H1 (cell line): Measurements from ENCODE around the gene KIAA1614. TPM values are rescaled to one million over a fixed set of nuclear protein-coding genes. Genes with fewer than 3 reads are reported as not detected.
A peak's percentile ranks its signal among the peaks of the same experiment; 100 is the strongest.

ENCODE experiments used
- CTCF ChIA-PET: fragments of 300-600 bp; sonication (Branson Sonifier 250); formaldehyde crosslinking; loops from one replicate; lab custom pipeline; 2021; ENCODE audit not compliant: partially characterized antibody; lab: Charles Lee
- POLR2A ChIA-PET: fragments of 300-600 bp; sonication (Branson Sonifier 250); formaldehyde crosslinking; loops from one replicate; lab custom pipeline; 2021; ENCODE audit warnings: inconsistent platforms; ENCODE audit not compliant: partially characterized antibody; lab: Charles Lee
- DNase-seq, 2 experiments: peaks; one replicate each; pipeline versions ENCODE4 v3.0.0 to v3.0.0-alpha.2; 2010 to 2022; ENCODE audit warnings: low spot score in 2 of 2, low read depth in 1 of 2, mixed read lengths in 1 of 2
- FAIRE-seq: peaks from 2 replicates; lab custom pipeline; 2011; peaks lifted over from hg19 to GRCh38; lab: Jason Lieb, UNC
- H2AFZ ChIP-seq: 2 replicates; pipeline ENCODE4 v1.8.1; 2012; ENCODE audit warnings: low read length, inconsistent platforms
- H2AK5ac ChIP-seq: 2 replicates; pipeline ENCODE4 v1.6.1; 2013; ENCODE audit warnings: low read depth, low read length
- H2BK120ac ChIP-seq: replicated peaks from 2 replicates; pipeline ENCODE3; 2013; ENCODE audit warnings: low read depth, low read length, inconsistent platforms
- H2BK12ac ChIP-seq: 2 replicates; pipeline ENCODE4 v1.6.1; 2013; ENCODE audit warnings: low read depth, low read length
- H2BK15ac ChIP-seq: 2 replicates; pipeline ENCODE4 v1.6.1; 2013; ENCODE audit warnings: low read length
- H2BK20ac ChIP-seq: 2 replicates; pipeline ENCODE4 v1.6.1; 2013; ENCODE audit warnings: low read length
- H2BK5ac ChIP-seq: 2 replicates; pipeline ENCODE4 v1.6.1; 2013; ENCODE audit warnings: low read depth, low read length
- H3K14ac ChIP-seq: 2 replicates; pipeline ENCODE4 v1.6.1; 2013; ENCODE audit warnings: inconsistent platforms; ENCODE audit not compliant: insufficient read length
- H3K18ac ChIP-seq: 2 replicates; pipeline ENCODE4 v1.6.1; 2013; ENCODE audit warnings: low read length; ENCODE audit errors: extremely low read depth
- H3K23ac ChIP-seq: 2 replicates; pipeline ENCODE4 v1.6.1; 2013; ENCODE audit warnings: inconsistent platforms; ENCODE audit not compliant: insufficient read length
- H3K23me2 ChIP-seq: 2 replicates; pipeline ENCODE4 v1.6.1; 2013; ENCODE audit warnings: low read depth, low read length
- H3K27ac ChIP-seq: 2 replicates; pipeline ENCODE4 v1.6.1; 2011; ENCODE audit warnings: low read depth, low read length, inconsistent platforms
- H3K27me3 ChIP-seq, 4 experiments: replicated peaks in 1 of 4; 1 replicate in 1 of 4; 2 replicates in 3 of 4; pipeline versions ENCODE4 v1.6.1 to v1.8.1; 2011 to 2013; ENCODE audit warnings: low read length in 3 of 4, mild to moderate bottlenecking in 3 of 4, inconsistent platforms in 2 of 4, mixed read lengths in 2 of 4, moderate library complexity in 1 of 4; ENCODE audit not compliant: control insufficient read depth in 3 of 4, insufficient read depth in 3 of 4; ENCODE audit errors: extremely low read depth in 1 of 4
- H3K36me3 ChIP-seq, 4 experiments: 2 replicates each; pipeline versions ENCODE4 v1.6.1 to v1.8.1; 2011 to 2013; ENCODE audit warnings: mild to moderate bottlenecking in 4 of 4, low read length in 3 of 4, moderate library complexity in 2 of 4, control low read depth in 1 of 4, inconsistent platforms in 1 of 4; ENCODE audit not compliant: insufficient read depth in 4 of 4, control insufficient read depth in 2 of 4
- H3K4ac ChIP-seq: replicated peaks from 2 replicates; pipeline ENCODE3; 2013; ENCODE audit warnings: low read length, low read depth, mixed read lengths, inconsistent platforms; ENCODE audit not compliant: insufficient read length
- H3K4me1 ChIP-seq, 4 experiments: replicated peaks in 1 of 4; 1 replicate in 1 of 4; 2 replicates in 3 of 4; pipeline versions ENCODE4 v1.6.1 to v1.8.1; 2011 to 2013; ENCODE audit warnings: low read length in 3 of 4, inconsistent platforms in 2 of 4, mixed read lengths in 1 of 4; ENCODE audit not compliant: insufficient read depth in 4 of 4, control insufficient read depth in 3 of 4
- H3K4me2 ChIP-seq, 2 experiments: 2 replicates each; pipeline versions ENCODE4 v1.6.1 to v1.8.1; 2011 to 2013; ENCODE audit warnings: low read depth in 2 of 2, low read length in 2 of 2, control low read depth in 1 of 2, inconsistent platforms in 1 of 2, mild to moderate bottlenecking in 1 of 2; ENCODE audit not compliant: insufficient read depth in 1 of 2
- H3K4me3 ChIP-seq, 4 experiments: fragments of 200-600, 300-600 bp in 1 of 4; sonication (generic), shearing (Covaris generic), sonication (Bioruptor Twin) in 1 of 4; 2 replicates each; pipeline versions ENCODE4 v1.5.1 to v1.8.1; 2011 to 2016; ENCODE audit warnings: low read length in 4 of 4, low read depth in 3 of 4, control low read depth in 2 of 4, inconsistent platforms in 2 of 4, mild to moderate bottlenecking in 2 of 4, mixed read lengths in 1 of 4, moderate library complexity in 1 of 4; ENCODE audit not compliant: insufficient read depth in 2 of 4; ENCODE audit errors: extremely low read depth in 1 of 4
- H3K56ac ChIP-seq: replicated peaks from 2 replicates; pipeline ENCODE3; 2013; ENCODE audit warnings: low read depth, mild to moderate bottlenecking, mixed read lengths, low read length, inconsistent platforms; ENCODE audit not compliant: insufficient read length
- H3K79me1 ChIP-seq: 2 replicates; pipeline ENCODE4 v1.6.1; 2013; ENCODE audit warnings: low read depth, low read length, control low read depth
- H3K79me2 ChIP-seq, 2 experiments: 2 replicates each; pipeline versions ENCODE4 v1.6.1 to v1.8.1; 2012 to 2013; ENCODE audit warnings: low read length in 2 of 2, mild to moderate bottlenecking in 2 of 2, inconsistent platforms in 1 of 2; ENCODE audit not compliant: insufficient read depth in 2 of 2, control insufficient read depth in 1 of 2
- H3K9ac ChIP-seq, 4 experiments: replicated peaks in 1 of 4; 1 replicate in 1 of 4; 2 replicates in 3 of 4; pipeline versions ENCODE4 v1.6.1 to v1.8.1; 2011 to 2013; ENCODE audit warnings: low read depth in 3 of 4, low read length in 3 of 4, control low read depth in 2 of 4, mild to moderate bottlenecking in 2 of 4, moderate library complexity in 2 of 4, inconsistent platforms in 1 of 4; ENCODE audit errors: extremely low read depth in 1 of 4
- H3K9me3 ChIP-seq, 2 experiments: 2 replicates each; pipeline versions ENCODE4 v1.6.1 to v1.8.1; 2012 to 2013; ENCODE audit warnings: mild to moderate bottlenecking in 2 of 2, moderate library complexity in 2 of 2, control low read depth in 1 of 2, inconsistent platforms in 1 of 2, low read depth in 1 of 2, low read length in 1 of 2, mixed read lengths in 1 of 2; ENCODE audit not compliant: insufficient read depth in 2 of 2
- H4K20me1 ChIP-seq, 2 experiments: replicated peaks in 1 of 2; 2 replicates each; pipeline versions ENCODE3 to v1.8.1; 2011 to 2013; ENCODE audit warnings: inconsistent platforms in 2 of 2, low read length in 2 of 2, mild to moderate bottlenecking in 1 of 2; ENCODE audit not compliant: insufficient read depth in 2 of 2, control insufficient read depth in 1 of 2
- H4K5ac ChIP-seq: 2 replicates; pipeline ENCODE4 v1.6.1; 2013; ENCODE audit warnings: low read length, low read depth, mixed read lengths, inconsistent platforms; ENCODE audit not compliant: insufficient read length
- H4K8ac ChIP-seq: 2 replicates; pipeline ENCODE4 v1.8.0; 2013; ENCODE audit warnings: mild to moderate bottlenecking, moderate library complexity, low read length, inconsistent platforms; ENCODE audit not compliant: insufficient read depth; ENCODE audit errors: extremely low read depth
- H4K91ac ChIP-seq: replicated peaks from 2 replicates; pipeline ENCODE3; 2013; ENCODE audit warnings: low read length, mixed read lengths, inconsistent platforms; ENCODE audit not compliant: insufficient read length
- CBX5 ChIP-seq: fragments of 300-800, 300-1000 bp; sonication (generic); IDR thresholded peaks from 2 replicates; pipeline ENCODE4 v1.7.1; 2016; ENCODE audit warnings: antibody characterized with exemption, low read length, low read depth
- HDAC6 ChIP-seq: IDR thresholded peaks from one replicate; pipeline ENCODE4 v1.7.1; 2012; ENCODE audit warnings: low read depth, mild to moderate bottlenecking, inconsistent platforms, low read length, moderate library complexity
- JUND ChIP-seq: IDR thresholded peaks from 2 replicates; pipeline ENCODE4 v1.6.1; 2011; ENCODE audit warnings: mild to moderate bottlenecking, improper control_type of control experiment, low read length
- POLR2A ChIP-seq, 2 experiments: IDR thresholded peaks; 1 replicate in 1 of 2; 2 replicates in 1 of 2; pipeline ENCODE4 v1.6.1; 2011; ENCODE audit warnings: low read depth in 2 of 2, low read length in 2 of 2, mild to moderate bottlenecking in 2 of 2; ENCODE audit errors: control extremely low read depth in 1 of 2
- RAD21 ChIP-seq, 2 experiments: IDR thresholded peaks in 1 of 2; conservative IDR thresholded peaks in 1 of 2; 2 replicates each; pipeline ENCODE4 v1.6.1; 2011; ENCODE audit warnings: low read depth in 2 of 2, low read length in 2 of 2, improper control_type of control experiment in 1 of 2, inconsistent platforms in 1 of 2, mild to moderate bottlenecking in 1 of 2, moderate library complexity in 1 of 2
- RXRA ChIP-seq: IDR thresholded peaks from 2 replicates; pipeline ENCODE4 v1.6.1; 2011; ENCODE audit warnings: low read depth, mild to moderate bottlenecking, low read length, moderate library complexity; ENCODE audit not compliant: insufficient read depth
- TAF1 ChIP-seq: IDR thresholded peaks from 2 replicates; pipeline ENCODE4 v1.6.1; 2011; ENCODE audit warnings: mild to moderate bottlenecking, low read depth, low read length
- TEAD4 ChIP-seq: IDR thresholded peaks from 2 replicates; pipeline ENCODE4 v1.6.1; 2012; ENCODE audit warnings: low read depth, low read length, inconsistent platforms, mixed read lengths
- ZNF274 ChIP-seq: IDR thresholded peaks from 2 replicates; pipeline ENCODE4 v1.7.0; 2012; ENCODE audit warnings: low read length, borderline replicate concordance; ENCODE audit errors: extremely low read depth
- polyA plus RNA-seq, 7 experiments: library from polyadenylated mRNA; depleted of rRNA in 3 of 7; stranded (reverse) in 5 of 7; unstranded in 2 of 7; fragments of >200 nt in 5 of 7; fragments of 200-250 nt in 2 of 7; gene quantifications; 1 replicate in 5 of 7; 2 replicates in 1 of 7; 4 replicates in 1 of 7; pipeline versions ENCODE4 v1.2.1 to v1.2.3, GENCODE V29; 2011 to 2013; ENCODE audit warnings: missing spikeins in 2 of 7, mixed read lengths in 2 of 7
- total RNA-seq: library from RNA; stranded (reverse); fragmentation: NEBNext Ultra II Directional; extraction: Animal tissue kit (Norgen Biotek cat#: 25700); gene quantifications from 2 replicates; pipeline ENCODE4 v1.2.1, GENCODE V29; 2021
- TF ChIP-seq, protein P1 (sequence below), 3 experiments: IDR thresholded peaks; 1 replicate in 2 of 3; 2 replicates in 1 of 3; pipeline versions ENCODE4 v1.5.1 to v1.6.1; 2011; ENCODE audit warnings: low read length in 3 of 3, mild to moderate bottlenecking in 3 of 3, inconsistent platforms in 2 of 3, low read depth in 1 of 3, moderate library complexity in 1 of 3; ENCODE audit not compliant: insufficient read depth in 1 of 3; ENCODE audit errors: control extremely low read depth in 1 of 3
- TF ChIP-seq, protein P2 (sequence below): IDR thresholded peaks from 2 replicates; pipeline ENCODE4 v1.6.1; 2012; ENCODE audit warnings: inconsistent platforms
- TF ChIP-seq, protein P3 (sequence below): IDR thresholded peaks from 2 replicates; pipeline ENCODE4 v1.6.1; 2012; ENCODE audit warnings: inconsistent platforms

Gene KIAA1614
- total and polyA plus RNA-seq, 2 of the 8 experiments (the other 6 are each of a cell fraction or from before 2014, with no cell fraction given): 1.3 to 3.1 TPM

DNA sequence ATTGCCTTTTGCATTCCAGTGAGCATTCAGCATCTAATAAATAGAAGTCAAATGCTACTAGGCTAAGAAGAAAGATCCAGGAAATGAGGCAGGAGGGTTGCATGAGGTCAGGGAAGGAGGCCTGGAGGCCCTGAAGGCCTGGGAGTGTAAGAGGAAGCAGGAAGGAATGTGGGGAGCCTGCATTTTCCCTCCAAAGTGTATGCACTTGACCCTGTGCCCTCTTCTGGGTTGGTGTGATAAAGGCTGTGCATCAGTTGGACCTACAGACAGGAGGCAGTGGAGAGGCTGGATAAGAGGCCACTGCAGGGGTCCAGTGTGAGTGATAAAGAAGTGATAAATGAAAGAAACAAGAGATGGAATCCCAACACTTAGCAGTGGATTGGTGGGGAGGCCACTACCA is 20.4 kb downstream of the KIAA1614 start:
- Histone ChIP-seq H2BK20ac (no peak overlapping the region), H3K23me2 (no peaks in the 10 kb centered on the region), H3K79me1 (no peaks in the 10 kb centered on the region), H2BK15ac (no peak overlapping the region), H3K56ac (no peak overlapping the region), H3K4ac (no peak overlapping the region), H3K4me2 (no peak overlapping the region), H2AK5ac (no peak overlapping the region), H3K9ac (no peak overlapping the region), H4K20me1 (peaks cover 0 to 4% of the 10 kb centered on the region in 2 experiments), H3K4me1 (peaks cover 0 to 9% (median 6%) of the 10 kb centered on the region in 4 experiments; a peak in 3 of 7 replicates), H3K23ac (no peak overlapping the region), H3K27ac (no peak overlapping the region), H3K27me3 (no peaks in the 10 kb centered on the region), H2BK5ac (no peak overlapping the region), H2BK12ac (no peak overlapping the region), H3K9me3 (no peaks in the 10 kb centered on the region), H3K14ac (no peak overlapping the region), H4K5ac (no peak overlapping the region), H2AFZ (no peak overlapping the region), H2BK120ac (no peak overlapping the region), H4K8ac (no peak overlapping the region), H3K18ac (no peak overlapping the region), H3K4me3 (no peak overlapping the region), H4K91ac (no peak overlapping the region), H3K36me3 (peaks cover 0 to 3% (median under 1%) of the 10 kb centered on the region in 4 experiments; a peak in 1 of 8 replicates), H3K79me2 (no peaks in the 10 kb centered on the region)
- ChIA-PET POLR2A (no interaction called here), CTCF (no interaction called here)
- FAIRE-seq (no peak), DNase-seq (no peak)
- TF ChIP-seq CBX5 (no peak), RAD21 (IDR thresholded peaks at IDR 0.05 in 1 of 2, conservative IDR thresholded peaks at IDR 0.05 in 1 of 2; ENCODE audit: low read depth in 2 of 2, low read length in 2 of 2) (peak in 1 of 2 experiments; percentile 27; a peak in 1 of 4 replicates), TAF1 (no peak), ZNF274 (no peak), RXRA (no peak), HDAC6 (no peak), POLR2A (IDR thresholded peaks at IDR 0.05; ENCODE audit: control extremely low read depth in 1 of 2, low read depth in 2 of 2, low read length in 2 of 2) (no peak), JUND (no peak), TEAD4 (peak; percentile 10; the same call in 1 of the 2 replicates)
- TF ChIP-seq, protein P1, sequence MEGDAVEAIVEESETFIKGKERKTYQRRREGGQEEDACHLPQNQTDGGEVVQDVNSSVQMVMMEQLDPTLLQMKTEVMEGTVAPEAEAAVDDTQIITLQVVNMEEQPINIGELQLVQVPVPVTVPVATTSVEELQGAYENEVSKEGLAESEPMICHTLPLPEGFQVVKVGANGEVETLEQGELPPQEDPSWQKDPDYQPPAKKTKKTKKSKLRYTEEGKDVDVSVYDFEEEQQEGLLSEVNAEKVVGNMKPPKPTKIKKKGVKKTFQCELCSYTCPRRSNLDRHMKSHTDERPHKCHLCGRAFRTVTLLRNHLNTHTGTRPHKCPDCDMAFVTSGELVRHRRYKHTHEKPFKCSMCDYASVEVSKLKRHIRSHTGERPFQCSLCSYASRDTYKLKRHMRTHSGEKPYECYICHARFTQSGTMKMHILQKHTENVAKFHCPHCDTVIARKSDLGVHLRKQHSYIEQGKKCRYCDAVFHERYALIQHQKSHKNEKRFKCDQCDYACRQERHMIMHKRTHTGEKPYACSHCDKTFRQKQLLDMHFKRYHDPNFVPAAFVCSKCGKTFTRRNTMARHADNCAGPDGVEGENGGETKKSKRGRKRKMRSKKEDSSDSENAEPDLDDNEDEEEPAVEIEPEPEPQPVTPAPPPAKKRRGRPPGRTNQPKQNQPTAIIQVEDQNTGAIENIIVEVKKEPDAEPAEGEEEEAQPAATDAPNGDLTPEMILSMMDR (IDR thresholded peaks at IDR 0.05; ENCODE audit: control extremely low read depth in 1 of 3, insufficient read depth in 1 of 3, low read depth in 1 of 3, low read length in 3 of 3): peak; percentile 12 to 44 (median 32)
- TF ChIP-seq, protein P2, sequence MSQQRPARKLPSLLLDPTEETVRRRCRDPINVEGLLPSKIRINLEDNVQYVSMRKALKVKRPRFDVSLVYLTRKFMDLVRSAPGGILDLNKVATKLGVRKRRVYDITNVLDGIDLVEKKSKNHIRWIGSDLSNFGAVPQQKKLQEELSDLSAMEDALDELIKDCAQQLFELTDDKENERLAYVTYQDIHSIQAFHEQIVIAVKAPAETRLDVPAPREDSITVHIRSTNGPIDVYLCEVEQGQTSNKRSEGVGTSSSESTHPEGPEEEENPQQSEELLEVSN: peak; percentile 36; the same call in 1 of the 2 replicates
- TF ChIP-seq, protein P3, sequence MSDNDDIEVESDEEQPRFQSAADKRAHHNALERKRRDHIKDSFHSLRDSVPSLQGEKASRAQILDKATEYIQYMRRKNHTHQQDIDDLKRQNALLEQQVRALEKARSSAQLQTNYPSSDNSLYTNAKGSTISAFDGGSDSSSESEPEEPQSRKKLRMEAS: no peak
